Frontal cortex (tissue), 4 donors: ENCODE measurements around the gene KLC1. TPM values are rescaled to one million over a fixed set of nuclear protein-coding genes. Genes with fewer than 3 reads are reported as not detected.

ENCODE experiments used
- DNase-seq, 2 donors: peaks; one replicate each; pipeline ENCODE4 v3.0.0; 2012; ENCODE audit warnings: low spot score in 2 of 2
- FAIRE-seq: peaks from 2 replicates; lab custom pipeline; 2012; peaks lifted over from hg19 to GRCh38; lab: Jason Lieb, UNC
- small RNA-seq: library from RNA; depleted of rRNA; stranded (forward); fragments of <200 nt; gene quantifications from one replicate; pipeline ENCODE3, GENCODE V24; 2014
- total RNA-seq: library from RNA; depleted of rRNA; stranded (reverse); fragments of >200 nt; gene quantifications from one replicate; pipeline ENCODE4 v1.2.3, GENCODE V29; 2014
- donor health status: control.
- donor health status: control.
- donor health status: control.

The KLC1 gene
- total RNA-seq, 1 donor from 2014 or later, result 322 TPM

- DNase-seq (no peak), FAIRE-seq (no peak)
These were observed 112.1 kb downstream of the KLC1 start for GRCh38 chr14:103740991-103741689.

- no peak for DNase-seq
- no peak for FAIRE-seq
These were observed 112.9 kb downstream of the KLC1 start for GRCh38 chr14:103741876-103742275.

GRCh38 chr14:103742499-103743255 is 113.7 kb downstream of the KLC1 start:
- DNase-seq, result no peak
- no peak for FAIRE-seq

GRCh38 chr14:103743691-103744090 is 114.7 kb downstream of the KLC1 start:
- FAIRE-seq (no peak), DNase-seq (no peak)

- no peak for FAIRE-seq
- no peak for DNase-seq
These were observed 115.8 kb downstream of the KLC1 start for GRCh38 chr14:103744621-103745395.

- FAIRE-seq, result no peak
- no peak for DNase-seq
These were observed 116.4 kb downstream of the KLC1 start for GRCh38 chr14:103745424-103745823.

GRCh38 chr14:103746701-103747100 is 117.7 kb downstream of the KLC1 start:
- DNase-seq (no peak), FAIRE-seq (no peak)

- FAIRE-seq (no peak), DNase-seq (no peak)
These were observed 119.5 kb downstream of the KLC1 start for GRCh38 chr14:103748534-103748857.

- no peak for DNase-seq
- FAIRE-seq, result no peak
These were observed 120.4 kb downstream of the KLC1 start for GRCh38 chr14:103749452-103749851.

- FAIRE-seq, result no peak
These were observed 120.8 kb downstream of the KLC1 start for GRCh38 chr14:103749860-103750259.

More at GRCh38 chr14:103749860-103750259, 120.8 kb downstream of the KLC1 start:
- no peak for DNase-seq

Small RNA genes lying within 50 kb of the gene (small RNA-seq; reads per million reads assigned to genes)
- not detected for gene RF00019

Other genes starting within 250 kb of the KLC1 start
- 152 TPM for gene MARK3, start 243.8 kb upstream of the KLC1 start, total RNA-seq
- gene CKB, start 106.4 kb upstream of the KLC1 start, total RNA-seq, result 260 TPM
- gene TRMT61A, start 100.0 kb upstream of the KLC1 start, total RNA-seq, result 4.9 TPM
- gene BAG5, start 66.6 kb upstream of the KLC1 start, total RNA-seq, result 51.4 TPM
- gene COA8, start 66.3 kb upstream of the KLC1 start, total RNA-seq, result 38.3 TPM
- gene XRCC3, start 86.2 kb downstream of the KLC1 start, total RNA-seq, result 9.8 TPM
- gene ZFYVE21, start 86.6 kb downstream of the KLC1 start, total RNA-seq, result 40.4 TPM
- 11.8 TPM for gene PPP1R13B, start 218.4 kb downstream of the KLC1 start, total RNA-seq